Smooth muscle cell of the umbilical artery (primary cell): ENCODE data around the gene PNRC1. TPM values are rescaled to one million over a fixed set of nuclear protein-coding genes. Genes with fewer than 3 reads are reported as not detected.

ENCODE experiments used
- total RNA-seq: library from RNA; depleted of rRNA; stranded (reverse); fragments of >200 nt; gene quantifications from 2 replicates; pipeline ENCODE4 v1.2.3, GENCODE V29; 2014

Gene PNRC1
- total RNA-seq: 42.1 and 43.1 TPM in 2 replicates

DNA sequence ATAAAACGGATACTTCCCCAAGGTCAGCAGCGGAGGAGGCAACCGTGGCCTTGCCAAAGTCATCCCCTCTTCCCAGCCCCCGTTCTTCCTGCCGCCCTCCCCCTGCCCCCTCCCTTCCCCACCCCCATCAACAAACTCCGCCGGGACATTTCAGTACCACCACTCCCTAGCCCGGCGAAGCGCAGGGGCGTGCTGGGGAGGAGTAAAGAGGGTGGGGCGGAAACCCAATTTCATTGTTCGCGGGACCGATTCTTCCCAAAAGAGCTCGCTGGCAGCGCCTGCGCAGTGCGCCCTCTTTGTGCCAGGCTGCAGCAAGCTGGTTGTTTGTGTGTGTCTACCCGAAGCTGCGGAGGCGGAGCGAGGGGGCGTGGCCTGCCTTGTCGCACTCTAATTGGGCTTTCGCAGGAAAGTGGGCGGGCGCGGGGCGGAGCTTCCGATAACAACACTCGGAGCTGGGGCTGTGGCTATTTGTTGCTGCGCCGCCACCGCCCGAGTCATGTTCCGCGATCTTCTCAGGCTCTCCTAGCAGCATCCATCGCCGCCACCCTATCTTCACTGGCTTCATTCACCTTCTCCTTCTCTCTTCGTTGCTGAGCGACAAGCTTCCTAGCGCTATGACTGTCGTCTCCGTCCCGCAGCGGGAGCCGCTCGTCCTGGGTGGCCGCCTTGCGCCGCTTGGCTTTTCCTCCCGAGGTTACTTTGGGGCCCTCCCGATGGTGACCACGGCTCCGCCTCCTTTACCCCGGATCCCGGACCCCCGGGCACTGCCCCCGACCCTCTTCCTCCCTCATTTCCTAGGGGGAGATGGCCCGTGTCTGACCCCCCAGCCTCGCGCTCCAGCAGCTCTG lies at the start of gene PNRC1:
Gene PNRC1, plus strand, starts transcription at position 471 of the 848 bp plus-strand sequence. Its CDS starts 144 bp downstream, at position 615.

GRCh38 chr6:89117211-89118108 lies 36.9 kb downstream of the PNRC1 start, which contains the start of gene SRSF12:
TSS of gene SRSF12 (minus strand) at chr6:89118071. CDS start at chr6:89117887, 184 bp downstream.

Other genes starting within 250 kb of the PNRC1 start
- 30.3 and 38.0 TPM in 2 replicates for gene RNGTT, start 117.1 kb upstream of the PNRC1 start, total RNA-seq
- gene SRSF12, start 37.3 kb downstream of the PNRC1 start, total RNA-seq: under 0.01 and 0.14 TPM in 2 replicates
- gene PM20D2, start 65.3 kb downstream of the PNRC1 start, total RNA-seq: 2.1 and 3.8 TPM in 2 replicates
- gene GABRR1, start 136.6 kb downstream of the PNRC1 start, total RNA-seq: not detected in 2 replicates
- under 0.01 and 0.18 TPM in 2 replicates for gene GABRR2, start 234.5 kb downstream of the PNRC1 start, total RNA-seq